CD4-positive, alpha-beta T cell treated with Interleukin-17A for 1 hour (primary cell): ENCODE measurements around the gene ZNF296.
"Not testable (repeated sequence)": the region's sequence is repeated elsewhere in the genome, so short reads cannot be mapped to it uniquely, and the experiment has no call there.

ENCODE experiments used
- DNase-seq: peaks from one replicate; pipeline ENCODE4 v3.0.0-alpha.2; 2020

ZNF296 gene

GRCh38 chr19:45076029-45076850, at the start of gene ZNF296:
Gene ZNF296, minus strand, starts transcription at chr19:45076478. Its CDS starts 105 bp downstream, at chr19:45076373.
- peak; percentile 80 for DNase-seq

- DNase-seq: no peak
These were observed 49.1 kb upstream of the ZNF296 start for GRCh38 chr19:45125360-45125759.

- no peak for DNase-seq
These were observed 47.7 kb upstream of the ZNF296 start for GRCh38 chr19:45124021-45124420.

GRCh38 chr19:45123440-45123850, 47.2 kb upstream of the ZNF296 start:
- DNase-seq: no peak

- no peak for DNase-seq
These were observed 46.6 kb upstream of the ZNF296 start for GRCh38 chr19:45122832-45123231.

- no peak for DNase-seq
These were observed 45.6 kb upstream of the ZNF296 start for GRCh38 chr19:45121827-45122345.

GRCh38 chr19:45119582-45119981, 43.3 kb upstream of the ZNF296 start:
- DNase-seq: no peak

- not testable (repeated sequence) for DNase-seq
These were observed 42.5 kb upstream of the ZNF296 start for GRCh38 chr19:45118591-45119355.

GRCh38 chr19:45118106-45118505, 41.8 kb upstream of the ZNF296 start:
- DNase-seq: no peak

GRCh38 chr19:45117671-45118070, 41.4 kb upstream of the ZNF296 start:
- no peak for DNase-seq

- peak; percentile 34 for DNase-seq
These were observed 40.9 kb upstream of the ZNF296 start for GRCh38 chr19:45117167-45117594.

- no peak for DNase-seq
These were observed 39.7 kb upstream of the ZNF296 start for GRCh38 chr19:45115809-45116615.

- DNase-seq: no peak
These were observed 37.8 kb upstream of the ZNF296 start for GRCh38 chr19:45114116-45114515.

- DNase-seq: no peak
These were observed 37.4 kb upstream of the ZNF296 start for GRCh38 chr19:45113628-45114027.

- no peak for DNase-seq
These were observed 36.0 kb upstream of the ZNF296 start for GRCh38 chr19:45112111-45112827.

GRCh38 chr19:45110851-45111266, 34.6 kb upstream of the ZNF296 start:
- DNase-seq: no peak

GRCh38 chr19:45107621-45108150, 31.4 kb upstream of the ZNF296 start:
- DNase-seq: no peak

GRCh38 chr19:45106363-45106762, 30.1 kb upstream of the ZNF296 start:
- not testable (repeated sequence) for DNase-seq

- peak; percentile 16 for DNase-seq
These were observed 28.5 kb upstream of the ZNF296 start for GRCh38 chr19:45104658-45105349.

- DNase-seq: no peak
These were observed 27.4 kb upstream of the ZNF296 start for GRCh38 chr19:45103508-45104319.
